HG02642 (cell line): Measurements from ENCODE around the gene PCK1.

Experiments used
- ATAC-seq: cut with Tn5 transposase; IDR thresholded peaks from one replicate; pipeline ENCODE4 v1.9.1; 2021; ENCODE audit warnings: mild to moderate bottlenecking; ENCODE audit not compliant: unreplicated experiment, poor library complexity

PCK1 gene

GRCh38 chr20:57558614-57559288 is 2.2 kb upstream of the PCK1 start:
- no peak for ATAC-seq

GRCh38 chr20:57559289-57559634 is 1.6 kb upstream of the PCK1 start:
- ATAC-seq, result no peak

- ATAC-seq, result no peak
Observed at GRCh38 chr20:57559658-57560553, 1.0 kb upstream of the PCK1 start.

- ATAC-seq, result no peak
Observed at GRCh38 chr20:57561356-57562279, 708 bp downstream of the PCK1 start.

GRCh38 chr20:57562541-57563465 is 1.9 kb downstream of the PCK1 start:
- no peak for ATAC-seq

GRCh38 chr20:57563522-57563921 is 2.6 kb downstream of the PCK1 start:
- no peak for ATAC-seq

- ATAC-seq, result no peak
Observed at GRCh38 chr20:57564180-57564802, 3.4 kb downstream of the PCK1 start.

- ATAC-seq, result no peak
Observed at GRCh38 chr20:57564951-57565642, 4.2 kb downstream of the PCK1 start.

- ATAC-seq, result no peak
Observed at GRCh38 chr20:57566399-57566798, 5.5 kb downstream of the PCK1 start.

- no peak for ATAC-seq
Observed at GRCh38 chr20:57566803-57567459, 6.0 kb downstream of the PCK1 start.

GRCh38 chr20:57567471-57568079 is 6.7 kb downstream of the PCK1 start:
- ATAC-seq, result no peak

- ATAC-seq, result no peak
Observed at GRCh38 chr20:57568088-57568896, 7.4 kb downstream of the PCK1 start.

GRCh38 chr20:57568960-57569359 is 8.1 kb downstream of the PCK1 start:
- ATAC-seq, result no peak

GRCh38 chr20:57570145-57570850 is 9.4 kb downstream of the PCK1 start:
- ATAC-seq, result no peak

GRCh38 chr20:57570920-57571319 is 10.0 kb downstream of the PCK1 start:
- ATAC-seq, result no peak

- ATAC-seq, result no peak
Observed at GRCh38 chr20:57571782-57572416, 11.0 kb downstream of the PCK1 start.
